Uterus (tissue), 4 donors: ENCODE results near the gene PKDREJ. TPM values are rescaled to one million over a fixed set of nuclear protein-coding genes. Genes with fewer than 3 reads are reported as not detected.

ENCODE experiments used
- DNase-seq, 2 donors: peaks; one replicate each; pipeline ENCODE4 v3.0.0-alpha.2; 2019 to 2020
- H3K27ac ChIP-seq, 2 donors: fragments of 200-600 bp; sonication (generic); 1 replicate in 1 of 2; 2 replicates in 1 of 2; pipeline ENCODE4 v1.5.1; 2016 to 2018
- H3K27me3 ChIP-seq, 2 donors: fragments of 200-600 bp; sonication (generic); one replicate each; pipeline ENCODE4 v1.5.1; 2018 to 2019; ENCODE audit warnings: control low read depth in 1 of 2
- H3K36me3 ChIP-seq, 2 donors: fragments of 200-600 bp; sonication (generic); one replicate each; pipeline ENCODE4 v1.5.1; 2019; ENCODE audit warnings: control low read depth in 1 of 2
- H3K4me1 ChIP-seq, 2 donors: fragments of 200-600 bp; sonication (generic); one replicate each; pipeline ENCODE4 v1.5.1; 2018 to 2019; ENCODE audit warnings: control low read depth in 1 of 2
- H3K4me3 ChIP-seq, 2 donors: fragments of 200-600 bp; sonication (generic); 1 replicate in 1 of 2; 2 replicates in 1 of 2; pipeline ENCODE4 v1.5.1; 2018 to 2019; ENCODE audit warnings: mild to moderate bottlenecking in 1 of 2
- H3K9me3 ChIP-seq, 2 donors: fragments of 200-600 bp; sonication (generic); one replicate each; pipeline ENCODE4 v1.5.1; 2019; ENCODE audit warnings: control low read depth in 1 of 2
- POLR2A ChIP-seq, 2 donors: fragments of 450-650 bp; IDR thresholded peaks; one replicate each; pipeline ENCODE4 v1.6.1; 2016; ENCODE audit warnings: antibody characterized with exemption in 2 of 2, mild to moderate bottlenecking in 1 of 2, moderate library complexity in 1 of 2
- intact Hi-C: fragments of 100-400 bp; cut with DNase I; formaldehyde crosslinking; loops from one replicate; pipeline ENCODE4 v1.15.1; 2023; ENCODE audit warnings: low total_unique reads
- total RNA-seq, 4 donors: library from RNA; depleted of rRNA in 3 of 4; stranded (reverse); fragments of >200 nt in 3 of 4; gene quantifications; one replicate each; pipeline versions ENCODE4 v1.1.0 to v1.2.4, GENCODE V29; 2014 to 2023
- TF ChIP-seq, protein P1 (sequence below), 4 experiments: fragments of 200-600 bp in 2 of 4; fragments of 450-650 bp in 2 of 4; sonication (generic) in 2 of 4; IDR thresholded peaks; one replicate each; pipeline ENCODE4 v1.5.1; 2016 to 2019; ENCODE audit warnings: antibody characterized with exemption in 4 of 4, mild to moderate bottlenecking in 2 of 4, moderate library complexity in 1 of 4
- donor health status: DM: yes; HTN: yes; CAD: no.

The PKDREJ gene
- total RNA-seq, 4 donors from 2014 or later = 0.06 to 0.14 TPM; not detected in 2

DNA sequence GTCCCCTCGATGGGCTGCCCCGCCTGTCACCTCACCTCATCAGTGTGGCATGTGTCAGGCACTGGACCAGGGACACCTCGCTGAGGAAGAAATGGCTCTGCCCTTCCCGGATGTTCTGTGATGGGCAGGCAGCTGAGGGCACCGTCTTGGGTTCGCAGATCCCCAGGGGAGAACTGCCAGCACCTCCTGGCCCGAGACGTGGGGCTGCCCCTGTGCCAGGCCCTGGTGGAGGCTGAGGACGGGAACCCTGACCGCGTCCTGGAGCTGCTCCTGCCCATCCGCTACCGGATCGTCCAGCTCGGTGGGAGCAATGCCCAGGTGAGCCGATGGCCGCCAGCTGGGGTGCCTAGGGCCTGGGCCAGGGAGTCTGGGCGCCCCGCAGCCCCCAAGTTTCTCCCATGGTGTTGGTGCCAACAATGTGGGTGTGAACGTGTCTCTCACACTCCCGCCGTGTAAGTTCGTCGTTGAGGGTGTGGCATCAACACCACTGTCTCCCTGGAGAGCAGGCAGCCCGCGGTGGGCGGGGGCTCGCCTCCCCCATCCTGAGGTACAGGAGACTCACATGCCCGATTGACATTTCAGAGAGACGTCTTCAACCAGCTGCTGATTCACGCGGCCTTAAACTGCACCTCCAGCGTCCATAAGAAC lies 26.2 kb upstream of the PKDREJ start:
- no peaks in the 10 kb centered on the region for H3K9me3 ChIP-seq
- H3K4me1 ChIP-seq = no peaks in the 10 kb centered on the region
- H3K36me3 ChIP-seq = no peaks in the 10 kb centered on the region
- no peak overlapping the region for H3K4me3 ChIP-seq
- TF ChIP-seq, protein P1, sequence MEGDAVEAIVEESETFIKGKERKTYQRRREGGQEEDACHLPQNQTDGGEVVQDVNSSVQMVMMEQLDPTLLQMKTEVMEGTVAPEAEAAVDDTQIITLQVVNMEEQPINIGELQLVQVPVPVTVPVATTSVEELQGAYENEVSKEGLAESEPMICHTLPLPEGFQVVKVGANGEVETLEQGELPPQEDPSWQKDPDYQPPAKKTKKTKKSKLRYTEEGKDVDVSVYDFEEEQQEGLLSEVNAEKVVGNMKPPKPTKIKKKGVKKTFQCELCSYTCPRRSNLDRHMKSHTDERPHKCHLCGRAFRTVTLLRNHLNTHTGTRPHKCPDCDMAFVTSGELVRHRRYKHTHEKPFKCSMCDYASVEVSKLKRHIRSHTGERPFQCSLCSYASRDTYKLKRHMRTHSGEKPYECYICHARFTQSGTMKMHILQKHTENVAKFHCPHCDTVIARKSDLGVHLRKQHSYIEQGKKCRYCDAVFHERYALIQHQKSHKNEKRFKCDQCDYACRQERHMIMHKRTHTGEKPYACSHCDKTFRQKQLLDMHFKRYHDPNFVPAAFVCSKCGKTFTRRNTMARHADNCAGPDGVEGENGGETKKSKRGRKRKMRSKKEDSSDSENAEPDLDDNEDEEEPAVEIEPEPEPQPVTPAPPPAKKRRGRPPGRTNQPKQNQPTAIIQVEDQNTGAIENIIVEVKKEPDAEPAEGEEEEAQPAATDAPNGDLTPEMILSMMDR (IDR thresholded peaks at IDR 0.05) = no peak
- TF ChIP-seq POLR2A (IDR thresholded peaks at IDR 0.05) = no peak
- H3K27ac ChIP-seq = no peak overlapping the region
- intact Hi-C loops = no loop called here
- H3K27me3 ChIP-seq = no peaks in the 10 kb centered on the region
- no peak for DNase-seq

DNA sequence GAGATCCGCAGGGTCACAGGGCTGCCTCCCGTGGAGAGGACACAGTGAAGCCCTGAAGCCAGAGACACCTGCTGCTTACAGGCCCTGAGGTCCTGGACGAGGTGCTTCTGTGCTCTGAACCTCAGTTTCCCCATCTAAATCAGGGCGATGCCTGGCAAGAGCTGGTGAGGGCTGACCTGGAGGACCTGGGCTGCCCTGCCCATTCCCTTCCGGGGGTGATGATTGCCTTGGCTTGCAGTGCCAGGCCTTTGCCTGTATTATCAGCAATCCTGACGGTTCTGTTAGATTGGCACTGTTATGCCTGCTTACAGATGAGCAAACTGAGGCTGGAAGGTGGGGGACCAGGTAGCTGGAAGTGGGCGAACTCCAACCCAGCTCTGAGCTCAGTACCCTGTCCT lies 25.7 kb upstream of the PKDREJ start:
- Histone ChIP-seq H3K36me3 (no peaks in the 10 kb centered on the region), H3K27ac (no peak overlapping the region), H3K4me1 (no peaks in the 10 kb centered on the region), H3K4me3 (no peak overlapping the region), H3K27me3 (no peaks in the 10 kb centered on the region), H3K9me3 (no peaks in the 10 kb centered on the region)
- intact Hi-C loops = no loop called here
- DNase-seq = no peak
- TF ChIP-seq POLR2A (IDR thresholded peaks at IDR 0.05) = no peak
- TF ChIP-seq, protein P1 (IDR thresholded peaks at IDR 0.05) = no peak

DNA sequence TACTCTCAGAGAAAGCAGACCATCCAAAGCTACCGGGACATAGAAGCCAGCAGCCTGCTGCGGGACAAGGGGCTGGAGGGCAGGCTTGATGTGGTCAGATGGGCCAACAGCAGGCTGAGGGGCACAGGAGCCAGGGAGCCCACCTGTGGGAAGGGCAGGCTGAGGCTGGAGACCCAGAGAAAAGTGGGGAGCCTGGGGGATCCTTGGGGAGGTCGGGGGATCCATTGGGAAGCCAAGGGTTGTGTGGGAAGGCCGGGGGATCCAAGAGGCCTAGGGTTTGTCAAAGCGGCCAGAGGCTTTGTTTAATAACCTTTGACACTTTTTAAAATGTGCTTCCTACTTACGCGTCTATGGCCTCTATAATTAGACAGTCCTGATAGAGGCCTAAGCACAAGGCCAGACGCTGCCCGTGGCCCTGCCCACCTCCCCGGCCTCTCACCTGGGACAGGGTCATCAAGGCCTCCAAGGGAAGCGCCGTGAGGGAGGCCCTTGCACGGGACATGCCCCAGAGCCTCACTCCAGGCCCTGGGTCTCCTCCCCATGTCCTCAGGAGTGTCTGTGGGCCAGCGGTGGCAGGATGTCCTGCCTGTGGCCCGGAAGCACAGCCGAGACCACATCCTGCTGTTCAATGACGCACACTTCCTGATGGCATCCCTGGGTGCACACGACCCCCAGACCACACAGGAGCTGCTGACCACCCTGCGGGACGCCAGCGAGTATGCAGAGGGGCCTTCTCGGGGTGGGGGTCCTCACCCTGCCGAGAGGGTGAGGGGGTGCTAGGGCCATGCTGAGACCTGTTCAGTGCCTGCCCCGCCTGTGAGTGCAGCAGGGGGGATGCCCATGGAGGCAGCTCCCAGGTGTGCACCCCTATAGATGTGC lies 25.0 kb upstream of the PKDREJ start:
- intact Hi-C loops = no loop called here
- Histone ChIP-seq H3K9me3 (no peaks in the 10 kb centered on the region), H3K4me3 (no peak overlapping the region), H3K4me1 (no peaks in the 10 kb centered on the region), H3K27me3 (no peaks in the 10 kb centered on the region), H3K36me3 (no peaks in the 10 kb centered on the region), H3K27ac (no peak overlapping the region)
- no peak for TF ChIP-seq POLR2A (IDR thresholded peaks at IDR 0.05)
- TF ChIP-seq, protein P1 (IDR thresholded peaks at IDR 0.05) = no peak
- no peak for DNase-seq

DNA sequence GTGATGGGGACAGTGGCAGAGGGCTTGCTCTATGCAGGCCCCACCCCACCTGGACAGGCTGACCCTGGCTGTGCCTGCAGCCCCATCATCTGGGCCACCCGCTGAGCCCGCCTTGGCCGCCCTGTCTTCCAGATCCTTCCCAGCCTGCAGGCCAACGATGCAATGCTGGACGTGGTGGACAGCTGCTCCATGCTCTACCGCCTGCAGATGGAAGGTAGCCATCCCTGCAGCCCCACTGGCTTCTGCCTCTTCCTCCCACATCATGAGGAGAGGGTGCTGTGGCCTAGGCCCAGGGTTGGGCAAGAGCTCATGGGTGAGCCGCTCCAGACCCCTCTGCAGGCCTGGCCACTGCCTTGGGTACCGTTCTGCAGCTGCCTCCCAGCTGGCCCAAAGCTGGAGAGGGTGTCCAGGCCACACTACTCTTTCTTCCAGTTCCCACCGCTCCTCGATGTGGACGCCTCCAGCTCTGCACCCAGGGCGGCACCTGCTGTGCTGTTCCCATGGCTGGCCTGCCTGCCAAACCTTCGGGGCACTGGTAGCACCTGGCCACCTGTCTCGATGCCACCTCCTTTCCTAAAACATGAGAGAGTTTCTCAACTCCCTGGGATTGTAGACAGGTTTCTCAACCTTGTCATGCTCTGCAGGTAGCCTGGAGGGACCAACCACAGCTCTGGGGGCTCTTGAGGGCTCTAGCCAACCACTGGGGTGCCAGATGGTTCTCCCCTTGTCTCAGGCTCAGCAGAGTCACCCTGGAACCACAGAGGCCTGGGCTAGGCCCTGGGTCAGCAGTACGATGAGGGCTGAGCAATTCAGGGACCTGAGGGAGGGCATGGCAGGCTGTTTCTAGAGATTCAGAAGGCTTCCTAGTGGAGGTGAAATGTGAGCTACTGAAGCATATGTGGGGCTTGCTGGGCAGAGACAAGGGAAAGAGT lies 24.1 kb upstream of the PKDREJ start:
- intact Hi-C loops = no loop called here
- no peaks in the 10 kb centered on the region for H3K9me3 ChIP-seq
- TF ChIP-seq POLR2A (IDR thresholded peaks at IDR 0.05) = no peak
- TF ChIP-seq, protein P1 (IDR thresholded peaks at IDR 0.05) = no peak
- no peaks in the 10 kb centered on the region for H3K4me1 ChIP-seq
- no peaks in the 10 kb centered on the region for H3K36me3 ChIP-seq
- H3K27me3 ChIP-seq = no peaks in the 10 kb centered on the region
- no peak overlapping the region for H3K27ac ChIP-seq
- no peak for DNase-seq
- no peak overlapping the region for H3K4me3 ChIP-seq
